Measurements from ENCODE around the gene JARID2.

Gene JARID2

GRCh38 chr6:15389765-15390723 lies 144.2 kb downstream of the JARID2 start:
- in situ Hi-C loops (cut with HindIII; ENCODE audit: low sequenced_read_pairs) = no loop called here

- in situ Hi-C loops (cut with HindIII; ENCODE audit: low sequenced_read_pairs) = no loop called here
These were observed 145.6 kb downstream of the JARID2 start for GRCh38 chr6:15391500-15391899.

GRCh38 chr6:15392182-15392581 lies 146.3 kb downstream of the JARID2 start:
- in situ Hi-C loops (cut with HindIII; ENCODE audit: low sequenced_read_pairs) = no loop called here

GRCh38 chr6:15393605-15394004 lies 147.7 kb downstream of the JARID2 start:
- in situ Hi-C loops (cut with HindIII; ENCODE audit: low sequenced_read_pairs) = no loop called here

- in situ Hi-C loops (cut with HindIII; ENCODE audit: low sequenced_read_pairs) = no loop called here
These were observed 149.2 kb downstream of the JARID2 start for GRCh38 chr6:15395087-15395486.

GRCh38 chr6:15396808-15397207 lies 150.9 kb downstream of the JARID2 start:
- in situ Hi-C loops (cut with HindIII; ENCODE audit: low sequenced_read_pairs) = no loop called here

GRCh38 chr6:15398633-15399275 lies 152.9 kb downstream of the JARID2 start:
- in situ Hi-C loops (cut with HindIII; ENCODE audit: low sequenced_read_pairs) = no loop called here

- in situ Hi-C loops (cut with HindIII; ENCODE audit: low sequenced_read_pairs) = no loop called here
These were observed 154.0 kb downstream of the JARID2 start for GRCh38 chr6:15399641-15400470.

- in situ Hi-C loops (cut with HindIII; ENCODE audit: low sequenced_read_pairs) = no loop called here
These were observed 154.7 kb downstream of the JARID2 start for GRCh38 chr6:15400572-15401004.

GRCh38 chr6:15401120-15401519 lies 155.3 kb downstream of the JARID2 start:
- in situ Hi-C loops (cut with HindIII; ENCODE audit: low sequenced_read_pairs) = no loop called here

- in situ Hi-C loops (cut with HindIII; ENCODE audit: low sequenced_read_pairs) = no loop called here
These were observed 155.9 kb downstream of the JARID2 start for GRCh38 chr6:15401769-15402250.

- in situ Hi-C loops (cut with HindIII; ENCODE audit: low sequenced_read_pairs) = no loop called here
These were observed 156.7 kb downstream of the JARID2 start for GRCh38 chr6:15402406-15403045.

- in situ Hi-C loops (cut with HindIII; ENCODE audit: low sequenced_read_pairs) = no loop called here
These were observed 157.4 kb downstream of the JARID2 start for GRCh38 chr6:15403094-15403755.

GRCh38 chr6:15404685-15404980 lies 158.8 kb downstream of the JARID2 start:
- in situ Hi-C loops (cut with HindIII; ENCODE audit: low sequenced_read_pairs) = no loop called here

- in situ Hi-C loops (cut with HindIII; ENCODE audit: low sequenced_read_pairs) = no loop called here
These were observed 159.5 kb downstream of the JARID2 start for GRCh38 chr6:15405129-15406068.

- in situ Hi-C loops (cut with HindIII; ENCODE audit: low sequenced_read_pairs) = no loop called here
These were observed 160.6 kb downstream of the JARID2 start for GRCh38 chr6:15406452-15406851.

- in situ Hi-C loops (cut with HindIII; ENCODE audit: low sequenced_read_pairs) = no loop called here
These were observed 162.1 kb downstream of the JARID2 start for GRCh38 chr6:15408008-15408407.

GRCh38 chr6:15408758-15409157 lies 162.9 kb downstream of the JARID2 start:
- in situ Hi-C loops (cut with HindIII; ENCODE audit: low sequenced_read_pairs) = no loop called here

Data from DLD1 (cell line).